ENCODE measurements around the gene TPRX1. TPM values are rescaled to one million over a fixed set of nuclear protein-coding genes. Genes with fewer than 3 reads are reported as not detected.

Gene TPRX1
- total and polyA plus RNA-seq, 4 donors: not detected

DNA sequence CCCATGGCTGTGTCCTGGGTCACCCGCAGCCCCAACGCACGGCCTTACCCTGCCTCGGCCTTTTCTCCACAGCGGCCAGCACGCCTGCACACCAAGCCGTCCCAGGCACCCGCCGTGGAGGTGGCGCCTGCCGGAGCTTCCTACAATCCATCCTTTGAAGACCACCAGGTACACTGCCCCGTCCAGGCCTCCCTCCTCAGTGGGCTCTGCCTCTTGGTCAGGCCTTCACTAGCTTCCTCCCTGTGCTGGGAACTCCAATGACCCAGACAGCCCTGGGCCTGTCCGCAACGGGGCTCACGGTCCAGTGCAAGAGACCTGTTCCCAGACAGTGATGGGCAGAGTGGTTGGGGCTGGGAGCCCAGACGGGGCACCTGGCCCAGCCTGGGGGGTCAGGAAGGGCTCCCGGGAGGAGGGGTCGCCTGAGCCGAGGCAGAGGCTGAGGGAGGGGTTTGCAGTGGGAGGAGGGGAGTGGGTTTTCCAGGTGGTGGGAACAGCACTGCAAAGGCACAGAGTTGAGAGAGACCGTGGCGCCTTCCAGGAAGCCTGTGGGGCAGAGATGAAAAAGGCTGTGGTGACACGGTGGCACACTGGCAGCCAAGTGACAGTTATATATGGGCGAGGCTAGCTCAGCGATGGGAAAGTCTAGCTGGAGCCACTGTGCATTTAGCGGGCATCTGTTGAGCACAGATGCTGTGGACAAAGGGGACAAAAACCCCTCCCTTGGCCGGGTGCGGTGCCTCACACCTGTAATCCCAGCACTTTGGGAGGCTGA, 51.7 kb downstream of the TPRX1 start:
- H3K9me3 ChIP-seq (ENCODE audit: control insufficient read depth in 4 of 4, insufficient read depth in 3 of 4, low read length in 3 of 4): no peaks in the 10 kb centered on the region
- H3K4me1 ChIP-seq (ENCODE audit: control insufficient read depth in 5 of 5, insufficient read depth in 5 of 5, low read length in 5 of 5): peaks cover 0 to 4% (median 0%) of the 10 kb centered on the region in 5 donors
- H3K36me3 ChIP-seq (ENCODE audit: control insufficient read depth in 4 of 4, insufficient read depth in 4 of 4, low read length in 4 of 4): peaks cover 26 to 86% (median 47%) of the 10 kb centered on the region in 4 donors
- no peak overlapping the region for H3K9ac ChIP-seq (ENCODE audit: insufficient read depth in 1 of 2, low read length in 2 of 2)
- DNase-seq (no peak), ATAC-seq (ENCODE audit: insufficient read depth, low FRiP score) (no peak)
- no peaks in the 10 kb centered on the region for H3K27me3 ChIP-seq (ENCODE audit: control insufficient read depth in 3 of 3, insufficient read depth in 3 of 3, low read length in 2 of 3)
- no peak overlapping the region for H3K27ac ChIP-seq (ENCODE audit: low read depth in 1 of 2, low read length in 1 of 2)
- 88 to 95% methylated on average over 26 to 27 of the region's 27 CpGs for WGBS, 2 donors
- TF ChIP-seq CTCF (IDR thresholded peaks at IDR 0.05; ENCODE audit: control extremely low read depth, extremely low read depth): no peak
- no peak overlapping the region for H3K4me3 ChIP-seq

Small RNAs within 50 kb of the gene (small RNA-seq; reads per million reads assigned to genes)
- gene AC008745.1 (ENCODE audit: low replicate concordance) (not detected), gene SNORD23 (ENCODE audit: low replicate concordance) (not detected)

Other genes with a start within 250 kb of the TPRX1 start
- gene ZNF541, start 231.4 kb downstream of the TPRX1 start, total RNA-seq: under 1 TPM in 1 of 2 donors, not detected in 1; 0.52 TPM
- gene ZNF541, start 231.4 kb downstream of the TPRX1 start, polyA plus RNA-seq: under 1 TPM; 0.12 to 0.24 TPM
- 10 to 100 TPM in 1 of 2 donors, 1 to 10 TPM in 1; 6.6 to 16.1 TPM for gene BICRA, start 195.4 kb downstream of the TPRX1 start, total RNA-seq
- gene BICRA, start 195.4 kb downstream of the TPRX1 start, polyA plus RNA-seq: 1 to 10 TPM; 6.1 to 6.9 TPM
- 100 to 1,000 TPM; 177 to 190 TPM for gene EHD2, start 91.1 kb downstream of the TPRX1 start, total RNA-seq
- gene EHD2, start 91.1 kb downstream of the TPRX1 start, polyA plus RNA-seq: 10 to 100 TPM; 68.0 to 76.5 TPM
- gene NOP53, start 59.0 kb downstream of the TPRX1 start, total RNA-seq: 100 to 1,000 TPM; 146 to 188 TPM
- gene NOP53, start 59.0 kb downstream of the TPRX1 start, polyA plus RNA-seq: 100 to 1,000 TPM; 198 to 498 TPM
- gene SELENOW, start 25.8 kb downstream of the TPRX1 start, total RNA-seq: 100 to 1,000 TPM; 104 to 347 TPM
- gene SELENOW, start 25.8 kb downstream of the TPRX1 start, polyA plus RNA-seq: 100 to 1,000 TPM; 345 to 532 TPM
- not detected for gene CRX, start 17.4 kb upstream of the TPRX1 start, total RNA-seq
- under 1 TPM in 1 of 2 donors, not detected in 1; 0.02 TPM for gene CRX, start 17.4 kb upstream of the TPRX1 start, polyA plus RNA-seq
- not detected for gene TPRX2, start 54.7 kb upstream of the TPRX1 start, total RNA-seq
- not detected for gene TPRX2, start 54.7 kb upstream of the TPRX1 start, polyA plus RNA-seq
- gene SULT2A1, start 81.8 kb upstream of the TPRX1 start, total RNA-seq: under 1 TPM in 1 of 2 donors, not detected in 1; 0.15 TPM
- gene SULT2A1, start 81.8 kb upstream of the TPRX1 start, polyA plus RNA-seq: under 1 TPM in 1 of 2 donors, not detected in 1; 0.01 TPM
- not detected for gene BSPH1, start 187.6 kb upstream of the TPRX1 start, total RNA-seq
- not detected for gene BSPH1, start 187.6 kb upstream of the TPRX1 start, polyA plus RNA-seq
- not detected for gene ELSPBP1, start 190.1 kb upstream of the TPRX1 start, total RNA-seq
- not detected for gene ELSPBP1, start 190.1 kb upstream of the TPRX1 start, polyA plus RNA-seq
- not detected for gene CABP5, start 239.5 kb upstream of the TPRX1 start, total RNA-seq
- gene CABP5, start 239.5 kb upstream of the TPRX1 start, polyA plus RNA-seq: under 1 TPM; 0.07 to 0.14 TPM

All from lung (tissue), 13 donors.